Brain microvascular endothelial cell (primary cell): ENCODE measurements around the gene CDADC1.

Experiments used
- DNase-seq: peaks from one replicate; pipeline ENCODE4 v3.0.0-alpha.2; 2020
- H3K27ac ChIP-seq: fragments of 250-450 bp; sonication (Bioruptor Pico); 2 replicates; pipeline ENCODE4 v1.5.1; 2020; ENCODE audit warnings: mild to moderate bottlenecking, moderate library complexity
- H3K27me3 ChIP-seq: fragments of 250-450 bp; sonication (Bioruptor Pico); replicated peaks from 2 replicates; pipeline ENCODE4 v1.5.1; 2020; ENCODE audit warnings: mild to moderate bottlenecking
- H3K36me3 ChIP-seq: fragments of 250-450 bp; sonication (Bioruptor Pico); replicated peaks from 2 replicates; pipeline ENCODE4 v1.5.1; 2020; ENCODE audit warnings: mild to moderate bottlenecking
- H3K4me3 ChIP-seq: 2 replicates; pipeline ENCODE4 v1.5.1; 2011; ENCODE audit warnings: low read depth, mild to moderate bottlenecking, control low read depth, low read length, moderate library complexity
- in situ Hi-C: cut with HindIII; loops from 2 replicates; pipeline ENCODE4 v1.10.0; 2017; ENCODE audit warnings: low sequenced_read_pairs, low pct_ligation_motif_present
- TF ChIP-seq, protein P1 (sequence below): IDR thresholded peaks from 2 replicates; pipeline ENCODE4 v1.5.1; 2011; ENCODE audit warnings: low read depth, mild to moderate bottlenecking, moderate library complexity, low read length, control low read depth, inconsistent platforms; ENCODE audit errors: missing control alignments

The CDADC1 gene

DNA sequence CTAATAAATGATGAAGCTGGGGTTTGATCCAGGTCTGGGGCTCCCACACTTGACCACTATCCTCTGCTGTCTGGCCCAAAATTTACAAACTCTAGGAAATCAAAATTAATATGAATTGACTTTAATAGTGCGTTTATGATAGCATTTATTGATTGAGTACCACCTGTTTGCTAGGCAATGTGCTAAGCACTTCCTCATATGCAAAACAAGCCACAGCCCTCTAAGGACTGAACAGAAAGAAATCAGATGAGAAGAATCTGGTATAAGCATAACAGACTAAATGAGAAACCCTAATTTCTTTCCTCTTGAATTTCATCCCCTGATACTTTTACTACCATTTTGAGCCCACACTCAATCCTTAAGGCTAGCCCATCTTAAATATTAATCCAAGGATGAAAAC lies 34.2 kb upstream of the CDADC1 start:
- in situ Hi-C loops, result no loop called here
- TF ChIP-seq, protein P1, sequence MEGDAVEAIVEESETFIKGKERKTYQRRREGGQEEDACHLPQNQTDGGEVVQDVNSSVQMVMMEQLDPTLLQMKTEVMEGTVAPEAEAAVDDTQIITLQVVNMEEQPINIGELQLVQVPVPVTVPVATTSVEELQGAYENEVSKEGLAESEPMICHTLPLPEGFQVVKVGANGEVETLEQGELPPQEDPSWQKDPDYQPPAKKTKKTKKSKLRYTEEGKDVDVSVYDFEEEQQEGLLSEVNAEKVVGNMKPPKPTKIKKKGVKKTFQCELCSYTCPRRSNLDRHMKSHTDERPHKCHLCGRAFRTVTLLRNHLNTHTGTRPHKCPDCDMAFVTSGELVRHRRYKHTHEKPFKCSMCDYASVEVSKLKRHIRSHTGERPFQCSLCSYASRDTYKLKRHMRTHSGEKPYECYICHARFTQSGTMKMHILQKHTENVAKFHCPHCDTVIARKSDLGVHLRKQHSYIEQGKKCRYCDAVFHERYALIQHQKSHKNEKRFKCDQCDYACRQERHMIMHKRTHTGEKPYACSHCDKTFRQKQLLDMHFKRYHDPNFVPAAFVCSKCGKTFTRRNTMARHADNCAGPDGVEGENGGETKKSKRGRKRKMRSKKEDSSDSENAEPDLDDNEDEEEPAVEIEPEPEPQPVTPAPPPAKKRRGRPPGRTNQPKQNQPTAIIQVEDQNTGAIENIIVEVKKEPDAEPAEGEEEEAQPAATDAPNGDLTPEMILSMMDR, result no peak
- H3K4me3 ChIP-seq, result no peak overlapping the region
- no peak for DNase-seq
- no peaks in the 10 kb centered on the region for H3K36me3 ChIP-seq
- H3K27me3 ChIP-seq, result peaks cover 5% of the 10 kb centered on the region
- no peak overlapping the region for H3K27ac ChIP-seq

DNA sequence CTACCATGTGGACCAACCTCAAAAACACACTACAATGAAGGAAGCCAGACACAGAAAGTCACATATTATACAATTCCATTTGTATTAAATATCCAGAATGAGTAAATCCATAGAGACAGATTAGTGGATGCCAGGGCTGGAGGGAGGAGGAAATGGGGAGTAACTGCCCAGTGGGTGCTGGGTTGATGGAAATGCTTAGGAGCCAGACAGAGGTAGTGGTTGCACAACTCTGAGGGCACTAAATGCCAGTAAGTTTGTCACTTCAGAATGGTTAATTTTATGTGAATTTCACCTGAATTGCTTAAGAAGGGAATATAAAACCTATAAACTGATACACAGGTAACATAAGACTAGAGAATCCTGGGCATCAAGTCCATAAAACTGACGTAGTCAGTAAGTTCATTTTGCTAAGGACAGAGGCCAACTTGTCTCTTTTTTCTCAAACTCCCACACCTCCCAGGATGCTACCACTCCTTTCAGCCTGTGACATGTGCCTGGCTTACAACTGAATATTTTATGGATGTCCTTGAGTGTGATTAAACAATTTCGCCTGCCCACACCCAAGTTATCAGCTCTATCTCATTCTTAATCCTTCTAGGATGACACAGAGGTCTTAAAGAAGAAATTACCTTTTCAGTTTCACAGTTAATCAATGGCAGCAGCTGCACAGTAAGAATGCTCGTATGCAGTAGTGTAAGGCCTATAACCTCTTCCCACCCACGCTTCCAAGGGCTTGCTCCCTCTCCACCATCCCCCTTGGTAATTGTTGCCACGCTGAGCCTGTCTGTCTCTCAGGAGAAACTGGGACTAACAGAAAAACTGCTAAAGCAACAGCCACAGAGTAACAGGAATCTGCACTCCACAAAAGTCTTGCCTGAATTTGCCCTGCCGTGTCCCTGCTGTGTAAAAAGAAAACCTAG lies 33.5 kb upstream of the CDADC1 start:
- H3K4me3 ChIP-seq, result no peak overlapping the region
- no peaks in the 10 kb centered on the region for H3K36me3 ChIP-seq
- H3K27me3 ChIP-seq, result peaks cover 9% of the 10 kb centered on the region
- in situ Hi-C loops, result no loop called here
- no peak overlapping the region for H3K27ac ChIP-seq
- TF ChIP-seq, protein P1, result no peak
- no peak for DNase-seq

DNA sequence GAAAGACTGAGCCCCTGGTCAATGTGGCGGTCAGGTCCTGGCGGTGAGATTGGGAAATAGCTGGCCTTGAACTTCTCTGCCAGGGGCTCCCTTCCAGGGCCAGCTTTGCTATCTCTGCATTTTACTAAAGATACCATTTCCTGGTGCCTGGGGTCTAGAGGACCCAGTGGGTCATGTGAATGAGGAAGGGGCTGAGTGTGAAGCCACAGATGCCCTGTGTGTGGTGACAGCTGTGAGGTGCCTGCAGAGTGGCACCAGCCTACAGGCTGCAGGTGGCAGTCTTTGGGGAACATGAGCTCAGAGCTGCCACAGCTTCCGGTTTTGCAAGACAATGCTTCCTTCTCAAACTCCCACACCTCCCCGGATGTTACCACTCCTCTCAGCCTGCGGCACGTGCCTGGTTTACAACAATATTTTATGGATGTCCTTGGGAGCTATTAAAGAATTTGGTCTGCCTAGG lies 32.8 kb upstream of the CDADC1 start:
- no peak overlapping the region for H3K27ac ChIP-seq
- no peak for DNase-seq
- peaks cover 13% of the 10 kb centered on the region for H3K27me3 ChIP-seq
- H3K4me3 ChIP-seq, result no peak overlapping the region
- no peaks in the 10 kb centered on the region for H3K36me3 ChIP-seq
- in situ Hi-C loops, result no loop called here
- TF ChIP-seq, protein P1, result peak; percentile 13

DNA sequence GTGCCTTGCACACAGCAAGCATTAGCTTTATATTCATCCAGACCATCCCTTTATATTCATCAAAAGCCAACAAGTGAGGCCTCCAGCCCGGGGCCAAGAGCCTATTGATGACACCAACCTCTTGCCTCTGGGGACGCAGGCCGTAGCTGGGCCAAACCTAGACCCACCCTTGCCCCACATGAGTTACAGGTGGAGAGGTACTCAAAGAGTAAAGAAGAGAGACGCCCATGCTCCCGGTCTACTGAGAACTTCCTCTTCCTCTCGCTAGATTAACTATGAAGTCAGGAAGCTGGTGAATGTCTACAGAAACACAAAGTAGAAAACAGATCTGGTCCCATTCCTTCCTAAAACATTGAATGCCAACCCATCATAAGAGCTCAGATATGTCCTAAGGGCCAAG lies 31.4 kb upstream of the CDADC1 start:
- in situ Hi-C loops, result no loop called here
- no peak for DNase-seq
- Histone ChIP-seq H3K36me3 (no peaks in the 10 kb centered on the region), H3K27ac (no peak overlapping the region), H3K4me3 (no peak overlapping the region), H3K27me3 (peaks cover 27% of the 10 kb centered on the region)
- TF ChIP-seq, protein P1, result no peak

DNA sequence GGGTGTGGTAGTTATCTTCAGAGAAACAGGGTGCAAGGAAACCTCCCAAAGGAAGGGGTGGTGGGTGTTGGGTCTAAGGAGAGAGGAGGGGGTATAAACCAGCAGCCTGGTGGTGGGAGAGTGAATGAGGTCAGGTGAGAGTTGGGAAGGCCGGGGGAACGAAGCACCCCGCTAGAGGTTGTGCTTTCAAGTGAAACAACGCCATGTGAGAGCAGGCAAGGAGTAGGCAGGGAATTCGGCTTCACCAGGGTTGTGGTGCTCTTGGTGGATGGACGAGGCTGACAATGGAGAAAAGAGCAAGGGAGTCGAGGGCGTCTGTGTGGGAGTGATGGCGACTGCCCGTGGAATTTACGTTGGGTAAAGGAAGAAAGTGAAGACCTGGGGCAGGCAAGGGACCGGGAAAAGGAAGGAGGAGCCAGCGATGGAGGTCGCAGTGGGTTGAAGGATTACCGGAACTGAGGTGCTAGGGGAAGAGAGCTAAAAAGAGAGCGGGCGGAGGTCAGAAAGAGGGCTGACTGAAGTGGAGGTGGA lies 29.7 kb upstream of the CDADC1 start:
- no peak for DNase-seq
- Histone ChIP-seq H3K27me3 (peaks cover 44% of the 10 kb centered on the region), H3K27ac (no peak overlapping the region), H3K36me3 (no peaks in the 10 kb centered on the region), H3K4me3 (no peak overlapping the region)
- in situ Hi-C loops, result no loop called here
- TF ChIP-seq, protein P1, result no peak
